H9 (cell line): ENCODE results near the gene HIC1. TPM values are rescaled to one million over a fixed set of nuclear protein-coding genes. Genes with fewer than 3 reads are reported as not detected.

Experiments used
- DNase-seq: peaks from one replicate; pipeline ENCODE4 v3.0.0-alpha.2; 2017
- H2AFZ ChIP-seq: one replicate; pipeline ENCODE4 v1.6.1; 2013; ENCODE audit warnings: mild to moderate bottlenecking, low read length, control low read depth, moderate library complexity
- H2AK5ac ChIP-seq: 2 replicates; pipeline ENCODE4 v1.6.1; 2013; ENCODE audit warnings: low read length, control low read depth, mixed read lengths; ENCODE audit not compliant: insufficient read length
- H2BK120ac ChIP-seq: one replicate; pipeline ENCODE4 v1.6.1; 2013; ENCODE audit warnings: low read depth, mild to moderate bottlenecking, low read length, control low read depth, inconsistent platforms; ENCODE audit not compliant: poor library complexity, severe bottlenecking
- H2BK12ac ChIP-seq: 2 replicates; pipeline ENCODE4 v1.6.1; 2013; ENCODE audit warnings: low read length, control low read depth, mixed read lengths, low read depth; ENCODE audit not compliant: insufficient read length
- H2BK15ac ChIP-seq: 2 replicates; pipeline ENCODE4 v1.6.1; 2013; ENCODE audit warnings: low read depth, low read length, control low read depth
- H2BK20ac ChIP-seq: one replicate; pipeline ENCODE4 v1.6.1; 2013; ENCODE audit warnings: low read depth, mild to moderate bottlenecking, low read length, control low read depth, inconsistent platforms; ENCODE audit not compliant: poor library complexity, severe bottlenecking
- H2BK5ac ChIP-seq: 2 replicates; pipeline ENCODE4 v1.6.1; 2013; ENCODE audit warnings: low read length, control low read depth, mixed read lengths; ENCODE audit not compliant: insufficient read length
- H3K14ac ChIP-seq: 2 replicates; pipeline ENCODE4 v1.6.1; 2013; ENCODE audit warnings: low read length, control low read depth; ENCODE audit not compliant: insufficient read depth
- H3K18ac ChIP-seq: 2 replicates; pipeline ENCODE4 v1.6.1; 2013; ENCODE audit warnings: low read depth, mild to moderate bottlenecking, mixed read lengths, low read length, control low read depth; ENCODE audit not compliant: insufficient read length
- H3K23ac ChIP-seq: 2 replicates; pipeline ENCODE4 v1.6.1; 2013; ENCODE audit warnings: low read length, control low read depth, mixed read lengths, low read depth; ENCODE audit not compliant: insufficient read length
- H3K23me2 ChIP-seq: 2 replicates; pipeline ENCODE4 v1.6.1; 2013; ENCODE audit warnings: low read depth, mild to moderate bottlenecking, mixed read lengths, low read length, control low read depth; ENCODE audit not compliant: insufficient read length, poor library complexity, severe bottlenecking
- H3K27ac ChIP-seq: 2 replicates; pipeline ENCODE4 v1.5.1; 2013; ENCODE audit warnings: low read length, control low read depth, mixed read lengths, low read depth; ENCODE audit not compliant: insufficient read length
- H3K27me3 ChIP-seq: 2 replicates; pipeline ENCODE4 v1.6.1; 2013; ENCODE audit warnings: low read length, control low read depth, inconsistent platforms; ENCODE audit not compliant: insufficient read depth
- H3K4ac ChIP-seq: 2 replicates; pipeline ENCODE4 v1.6.1; 2013; ENCODE audit warnings: low read depth, mild to moderate bottlenecking, control low read depth, inconsistent platforms, low read length, moderate library complexity
- H3K4me1 ChIP-seq: 2 replicates; pipeline ENCODE4 v1.6.1; 2013; ENCODE audit warnings: low read length, control low read depth, inconsistent platforms; ENCODE audit not compliant: insufficient read depth
- H3K4me2 ChIP-seq: 2 replicates; pipeline ENCODE4 v1.6.1; 2013; ENCODE audit warnings: low read length, control low read depth, mixed read lengths; ENCODE audit not compliant: insufficient read length, insufficient read depth
- H3K56ac ChIP-seq: 2 replicates; pipeline ENCODE4 v1.6.1; 2013; ENCODE audit warnings: low read depth, mild to moderate bottlenecking, mixed read lengths, low read length, control low read depth; ENCODE audit not compliant: insufficient read length
- H3K79me1 ChIP-seq: 2 replicates; pipeline ENCODE4 v1.6.1; 2013; ENCODE audit warnings: low read depth, mild to moderate bottlenecking, moderate library complexity, low read length, control low read depth, inconsistent platforms; ENCODE audit not compliant: insufficient read depth, poor library complexity, severe bottlenecking
- H3K79me2 ChIP-seq: 2 replicates; pipeline ENCODE4 v1.6.1; 2013; ENCODE audit warnings: low read length, control low read depth, inconsistent platforms; ENCODE audit not compliant: insufficient read depth
- H3K9ac ChIP-seq: 2 replicates; pipeline ENCODE4 v1.6.1; 2013; ENCODE audit warnings: low read length, control low read depth, mixed read lengths; ENCODE audit not compliant: insufficient read length; ENCODE audit errors: extremely low read depth
- H3K9me3 ChIP-seq: one replicate; pipeline ENCODE4 v1.6.1; 2013; ENCODE audit warnings: low read depth, low read length, inconsistent platforms; ENCODE audit not compliant: control insufficient read depth
- H3T11ph ChIP-seq: one replicate; pipeline ENCODE4 v1.6.1; 2013; ENCODE audit warnings: mild to moderate bottlenecking, low read length, control low read depth, inconsistent platforms
- H4K20me1 ChIP-seq: one replicate; pipeline ENCODE4 v1.6.1; 2013; ENCODE audit not compliant: control insufficient read depth, insufficient read length, insufficient read depth
- H4K5ac ChIP-seq: 2 replicates; pipeline ENCODE4 v1.6.1; 2013; ENCODE audit warnings: low read depth, mild to moderate bottlenecking, mixed read lengths, low read length, control low read depth; ENCODE audit not compliant: insufficient read length
- H4K8ac ChIP-seq: replicated peaks from 2 replicates; pipeline ENCODE4 v1.6.1; 2013; ENCODE audit warnings: low read length, control low read depth, mixed read lengths, low read depth; ENCODE audit not compliant: insufficient read length
- H4K91ac ChIP-seq: 2 replicates; pipeline ENCODE4 v1.6.1; 2013; ENCODE audit warnings: low read depth, mild to moderate bottlenecking, moderate library complexity, mixed read lengths, low read length, control low read depth; ENCODE audit not compliant: insufficient read length
- H3K27ac Mint-ChIP-seq, 3 experiments: 2 replicates in 2 of 3; 3 replicates in 1 of 3; pipeline ENCODE4 v1.8.0; 2020 to 2021; ENCODE audit warnings: mixed read lengths in 3 of 3, mild to moderate bottlenecking in 1 of 3, moderate library complexity in 1 of 3
- H3K27me3 Mint-ChIP-seq: 2 replicates; pipeline ENCODE4 v1.8.0; 2021; ENCODE audit warnings: low read depth, mild to moderate bottlenecking, moderate library complexity, mixed read lengths
- H3K36me3 Mint-ChIP-seq, 3 experiments: 2 replicates in 2 of 3; 3 replicates in 1 of 3; pipeline ENCODE4 v1.8.0; 2020 to 2021; ENCODE audit warnings: low read depth in 3 of 3, mixed read lengths in 3 of 3; ENCODE audit not compliant: insufficient read depth in 1 of 3
- H3K4me1 Mint-ChIP-seq, 2 experiments: 2 replicates each; pipeline ENCODE4 v1.8.0; 2020; ENCODE audit warnings: mixed read lengths in 2 of 2
- H3K4me3 Mint-ChIP-seq, 2 experiments: 2 replicates in 1 of 2; 3 replicates in 1 of 2; pipeline ENCODE4 v1.8.0; 2020 to 2021; ENCODE audit warnings: mild to moderate bottlenecking in 2 of 2, mixed read lengths in 2 of 2, moderate library complexity in 1 of 2
- H3K9me3 Mint-ChIP-seq, 2 experiments: 2 replicates in 1 of 2; 3 replicates in 1 of 2; pipeline ENCODE4 v1.8.0; 2020; ENCODE audit warnings: mild to moderate bottlenecking in 2 of 2, mixed read lengths in 2 of 2, moderate library complexity in 1 of 2
- CTCF ChIP-seq: fragments of 200-600 bp; sonication (generic); conservative IDR thresholded peaks from 3 replicates; pipeline ENCODE4 v1.8.0; 2021; ENCODE audit warnings: antibody characterized with exemption, mild to moderate bottlenecking
- WGBS: extraction: QIAGEN DNeasy Blood & Tissue Kit; methylation state at CpG from one replicate; pipeline ENCODE4 v1.1.7; 2013; ENCODE audit warnings: missing lambda C conversion rate, low lambda C conversion rate, mixed read lengths; ENCODE audit not compliant: insufficient read length; ENCODE audit errors: extremely low coverage; 5-methylcytosine and 5-hydroxymethylcytosine counted together
- total RNA-seq: library from RNA; stranded (reverse); gene quantifications from 2 replicates; pipeline ENCODE4 v1.2.1, GENCODE V29; 2021

Gene HIC1
- total RNA-seq, 1 experiment from 2014 or later = 1.8 TPM

- Histone ChIP-seq H2BK12ac (no peak overlapping the region), H2BK120ac (no peak overlapping the region), H3K9me3 (no peaks in the 10 kb centered on the region), H4K20me1 (peaks cover 4% of the 10 kb centered on the region), H2AFZ (no peak overlapping the region), H3K4me2 (peak overlapping the region; percentile 9), H3K14ac (no peak overlapping the region; the same call in 1 of the 2 replicates), H4K5ac (no peak overlapping the region), H3K23me2 (peaks cover 9% of the 10 kb centered on the region), H3T11ph (no peak overlapping the region), H2AK5ac (no peak overlapping the region), H3K27me3 (peaks cover 46% of the 10 kb centered on the region), H3K56ac (no peak overlapping the region), H2BK20ac (no peak overlapping the region), H2BK5ac (no peak overlapping the region), H3K23ac (no peak overlapping the region), H3K27ac (no peak overlapping the region), H2BK15ac (no peak overlapping the region), H3K79me1 (no peaks in the 10 kb centered on the region), H3K18ac (no peak overlapping the region), H4K91ac (no peak overlapping the region), H3K9ac (no peak overlapping the region), H3K4me1 (no peaks in the 10 kb centered on the region), H4K8ac (no peak overlapping the region), H3K79me2 (no peaks in the 10 kb centered on the region), H3K4ac (no peak overlapping the region)
- Mint-ChIP-seq H3K9me3 (no peaks in the 10 kb centered on the region), H3K4me1 (peaks cover 10 to 21% of the 10 kb centered on the region in 2 experiments), H3K4me3 (no peak overlapping the region), H3K27ac (no peak overlapping the region), H3K27me3 (peaks cover 67% of the 10 kb centered on the region), H3K36me3 (peaks cover 0 to 9% (median 5%) of the 10 kb centered on the region in 3 experiments; a peak in 4 of 7 replicates)
- TF ChIP-seq CTCF = no peak
- no CpG with 5 or more reads among the region's 81 CpGs for WGBS
- DNase-seq = no peak
Observed at GRCh38 chr17:2057175-2057759, 2.4 kb downstream of the HIC1 start.
